Umbilical cord (tissue), 2 donors: ENCODE data around the gene STEAP3. TPM values are rescaled to one million over a fixed set of nuclear protein-coding genes. Genes with fewer than 3 reads are reported as not detected.
A peak's percentile ranks its signal among the peaks of the same experiment; 100 is the strongest.

ENCODE experiments used
- DNase-seq: peaks from one replicate; pipeline ENCODE4 v3.0.0-alpha.2; 2015; ENCODE audit warnings: low spot score
- total RNA-seq: library from RNA; depleted of rRNA; stranded (reverse); fragments of >200 nt; gene quantifications from one replicate; pipeline ENCODE4 v1.2.3, GENCODE V29; 2014; ENCODE audit warnings: low replicate concordance; ENCODE audit not compliant: insufficient read depth

The STEAP3 gene
- 2.6 TPM for total RNA-seq

GRCh38 chr2:119223521-119224390 lies at the start of gene STEAP3:
Gene STEAP3, plus strand, starts transcription at chr2:119223834. Its CDS starts 7,179 bp downstream, at chr2:119231013.
- peak; percentile 55 for DNase-seq

- DNase-seq, result no peak
Measured at GRCh38 chr2:119174216-119174992, 49.2 kb upstream of the STEAP3 start.

GRCh38 chr2:119174993-119175347 lies 48.7 kb upstream of the STEAP3 start:
- no peak for DNase-seq

GRCh38 chr2:119175517-119175916 lies 48.1 kb upstream of the STEAP3 start:
- DNase-seq, result no peak

- DNase-seq, result no peak
Measured at GRCh38 chr2:119177171-119177837, 46.3 kb upstream of the STEAP3 start.

- DNase-seq, result no peak
Measured at GRCh38 chr2:119177838-119178190, 45.8 kb upstream of the STEAP3 start.

- DNase-seq, result no peak
Measured at GRCh38 chr2:119178776-119179175, 44.9 kb upstream of the STEAP3 start.

GRCh38 chr2:119179202-119179601 lies 44.4 kb upstream of the STEAP3 start:
- DNase-seq, result no peak

- DNase-seq, result no peak
Measured at GRCh38 chr2:119179991-119180390, 43.6 kb upstream of the STEAP3 start.

- no peak for DNase-seq
Measured at GRCh38 chr2:119180892-119181291, 42.7 kb upstream of the STEAP3 start.

- no peak for DNase-seq
Measured at GRCh38 chr2:119181391-119181790, 42.2 kb upstream of the STEAP3 start.

GRCh38 chr2:119181791-119182445 lies 41.7 kb upstream of the STEAP3 start:
- no peak for DNase-seq

- DNase-seq, result no peak
Measured at GRCh38 chr2:119184512-119184911, 39.1 kb upstream of the STEAP3 start.

GRCh38 chr2:119190321-119191111 lies 33.1 kb upstream of the STEAP3 start:
- DNase-seq, result no peak

GRCh38 chr2:119192893-119193292 lies 30.7 kb upstream of the STEAP3 start:
- no peak for DNase-seq

- DNase-seq, result no peak
Measured at GRCh38 chr2:119195001-119195400, 28.6 kb upstream of the STEAP3 start.

GRCh38 chr2:119195887-119196286 lies 27.7 kb upstream of the STEAP3 start:
- no peak for DNase-seq

- DNase-seq, result no peak
Measured at GRCh38 chr2:119196301-119197125, 27.1 kb upstream of the STEAP3 start.

- DNase-seq, result no peak
Measured at GRCh38 chr2:119197126-119197405, 26.6 kb upstream of the STEAP3 start.

- DNase-seq, result peak; percentile 64
Measured at GRCh38 chr2:119197529-119198239, 25.9 kb upstream of the STEAP3 start.
